Thyroid gland (tissue), 4 donors: ENCODE data around the gene E2F1.

Source experiments
- POLR2A ChIP-seq, 2 donors: fragments of 450-650 bp; IDR thresholded peaks; one replicate each; pipeline ENCODE4 v1.6.1; 2017; ENCODE audit warnings: antibody characterized with exemption in 2 of 2, mild to moderate bottlenecking in 2 of 2, moderate library complexity in 1 of 2
- TF ChIP-seq, protein P1 (sequence below), 6 experiments: fragments of 200-600 bp in 3 of 6; fragments of 450-650 bp in 3 of 6; sonication (generic) in 3 of 6; IDR thresholded peaks; one replicate each; pipeline ENCODE4 v1.5.1; 2016 to 2019; ENCODE audit warnings: antibody characterized with exemption in 6 of 6, mild to moderate bottlenecking in 2 of 6, inconsistent platforms in 1 of 6, moderate library complexity in 1 of 6

DNA sequence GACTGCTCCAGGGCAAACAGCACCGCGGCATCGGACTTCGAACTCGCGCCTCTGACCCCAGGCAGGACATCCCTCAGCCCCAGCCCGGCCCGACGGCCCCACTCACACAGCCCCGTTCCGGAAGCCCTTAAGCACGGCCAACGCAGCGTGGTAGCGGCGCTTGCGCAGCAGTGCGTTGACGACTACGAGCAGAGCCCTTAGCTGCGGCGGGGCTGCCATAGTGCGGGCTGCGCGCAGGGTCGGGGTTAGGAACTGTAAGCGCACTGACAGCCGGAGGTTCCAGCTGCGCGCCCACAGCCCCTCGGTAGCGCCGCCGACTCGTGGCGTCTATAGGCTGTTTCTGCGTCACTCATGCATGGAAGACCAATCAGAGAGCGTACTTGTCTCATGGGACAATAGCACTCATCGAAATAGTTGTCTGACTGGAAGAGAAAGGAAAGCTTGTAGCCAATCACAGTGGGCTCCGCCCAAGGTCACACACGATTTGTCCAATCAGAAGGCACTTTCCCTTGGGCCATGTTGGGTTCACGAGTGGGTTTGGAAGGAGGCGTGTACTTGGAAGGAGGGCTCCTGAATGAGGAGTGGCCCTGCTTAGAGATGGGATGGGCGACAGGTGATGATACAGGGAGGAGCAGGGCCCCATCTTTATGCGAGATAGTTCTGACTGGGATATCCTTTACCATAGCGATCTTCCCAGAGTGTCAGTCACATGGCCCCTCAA lies 34.0 kb upstream of the E2F1 start, which contains the start of gene PXMP4:
- TF ChIP-seq, protein P1, sequence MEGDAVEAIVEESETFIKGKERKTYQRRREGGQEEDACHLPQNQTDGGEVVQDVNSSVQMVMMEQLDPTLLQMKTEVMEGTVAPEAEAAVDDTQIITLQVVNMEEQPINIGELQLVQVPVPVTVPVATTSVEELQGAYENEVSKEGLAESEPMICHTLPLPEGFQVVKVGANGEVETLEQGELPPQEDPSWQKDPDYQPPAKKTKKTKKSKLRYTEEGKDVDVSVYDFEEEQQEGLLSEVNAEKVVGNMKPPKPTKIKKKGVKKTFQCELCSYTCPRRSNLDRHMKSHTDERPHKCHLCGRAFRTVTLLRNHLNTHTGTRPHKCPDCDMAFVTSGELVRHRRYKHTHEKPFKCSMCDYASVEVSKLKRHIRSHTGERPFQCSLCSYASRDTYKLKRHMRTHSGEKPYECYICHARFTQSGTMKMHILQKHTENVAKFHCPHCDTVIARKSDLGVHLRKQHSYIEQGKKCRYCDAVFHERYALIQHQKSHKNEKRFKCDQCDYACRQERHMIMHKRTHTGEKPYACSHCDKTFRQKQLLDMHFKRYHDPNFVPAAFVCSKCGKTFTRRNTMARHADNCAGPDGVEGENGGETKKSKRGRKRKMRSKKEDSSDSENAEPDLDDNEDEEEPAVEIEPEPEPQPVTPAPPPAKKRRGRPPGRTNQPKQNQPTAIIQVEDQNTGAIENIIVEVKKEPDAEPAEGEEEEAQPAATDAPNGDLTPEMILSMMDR (IDR thresholded peaks at IDR 0.05) = no peak
- TF ChIP-seq POLR2A (IDR thresholded peaks at IDR 0.05) = peak in 1 of 2 donors; percentile 67
